Activated CD4-positive, alpha-beta T cell treated with anti-CD3 and anti-CD28 coated beads, Interleukin-2, amount 50 U/mL, for 48 hours (primary cell): ENCODE measurements around the gene ZDHHC14.
"Not testable (repeated sequence)": the region's sequence is repeated elsewhere in the genome, so short reads cannot be mapped to it uniquely, and the experiment has no call there.

ENCODE experiments used
- DNase-seq, 2 experiments: peaks; one replicate each; pipeline ENCODE4 v3.0.0-alpha.2; 2020

The ZDHHC14 gene

GRCh38 chr6:157709555-157709954, 328.6 kb downstream of the ZDHHC14 start:
- DNase-seq, result no peak

GRCh38 chr6:157710604-157711003, 329.6 kb downstream of the ZDHHC14 start:
- DNase-seq, result no peak

DNA sequence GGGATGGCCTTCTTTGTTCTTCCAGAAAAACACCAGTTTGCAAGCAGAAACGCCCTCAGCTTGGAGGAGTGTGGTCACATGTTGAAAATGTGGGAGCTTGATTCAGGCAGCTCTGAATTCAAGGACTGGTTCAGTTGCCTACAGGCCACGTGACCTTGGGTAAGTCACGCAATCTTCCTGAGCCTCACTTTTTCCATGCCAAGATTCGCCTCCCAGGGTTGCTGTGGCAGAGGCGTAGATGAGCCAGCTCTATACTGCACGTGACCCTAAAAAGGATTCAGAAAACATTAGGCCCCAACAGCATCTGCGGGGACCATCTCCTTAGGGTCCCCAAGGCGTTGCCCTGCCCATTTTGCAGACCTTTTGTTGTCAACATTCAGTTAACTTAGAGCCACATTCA, 330.1 kb downstream of the ZDHHC14 start:
- peak in 1 of 2 experiments; percentile 4 for DNase-seq

DNA sequence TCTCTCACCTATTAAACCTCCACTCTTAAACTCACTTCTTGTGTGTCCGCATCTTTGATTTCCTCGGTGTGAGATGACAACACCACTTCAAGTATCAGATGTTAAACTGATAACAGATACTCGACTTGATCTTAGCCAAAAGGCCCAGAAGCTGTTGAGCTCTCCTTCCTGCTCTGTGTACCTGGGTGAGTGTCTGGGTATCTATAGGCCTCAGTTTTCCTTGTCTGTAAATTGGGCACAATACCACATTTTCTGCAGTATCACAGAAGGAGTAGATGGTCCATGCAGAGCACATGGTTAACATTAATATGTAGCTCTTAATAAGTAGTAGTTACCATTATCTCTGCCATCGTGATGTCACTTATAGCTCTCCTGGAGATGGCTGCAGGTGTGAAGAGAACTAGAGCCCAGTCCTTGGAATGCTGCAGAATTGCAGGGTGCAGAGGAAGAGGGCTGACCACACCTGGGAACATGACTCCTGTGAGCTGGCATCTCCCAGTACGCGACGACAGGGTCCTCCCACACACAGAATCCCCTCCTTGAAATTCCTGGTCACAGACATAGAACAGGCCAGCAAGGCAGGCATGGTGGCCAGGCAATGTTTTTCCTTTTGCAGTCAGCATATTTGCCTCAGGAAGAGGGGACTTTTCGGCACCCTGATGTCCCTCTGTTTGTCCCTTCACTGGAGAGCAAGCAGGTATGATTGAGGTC, 331.8 kb downstream of the ZDHHC14 start:
- DNase-seq, result no peak

DNA sequence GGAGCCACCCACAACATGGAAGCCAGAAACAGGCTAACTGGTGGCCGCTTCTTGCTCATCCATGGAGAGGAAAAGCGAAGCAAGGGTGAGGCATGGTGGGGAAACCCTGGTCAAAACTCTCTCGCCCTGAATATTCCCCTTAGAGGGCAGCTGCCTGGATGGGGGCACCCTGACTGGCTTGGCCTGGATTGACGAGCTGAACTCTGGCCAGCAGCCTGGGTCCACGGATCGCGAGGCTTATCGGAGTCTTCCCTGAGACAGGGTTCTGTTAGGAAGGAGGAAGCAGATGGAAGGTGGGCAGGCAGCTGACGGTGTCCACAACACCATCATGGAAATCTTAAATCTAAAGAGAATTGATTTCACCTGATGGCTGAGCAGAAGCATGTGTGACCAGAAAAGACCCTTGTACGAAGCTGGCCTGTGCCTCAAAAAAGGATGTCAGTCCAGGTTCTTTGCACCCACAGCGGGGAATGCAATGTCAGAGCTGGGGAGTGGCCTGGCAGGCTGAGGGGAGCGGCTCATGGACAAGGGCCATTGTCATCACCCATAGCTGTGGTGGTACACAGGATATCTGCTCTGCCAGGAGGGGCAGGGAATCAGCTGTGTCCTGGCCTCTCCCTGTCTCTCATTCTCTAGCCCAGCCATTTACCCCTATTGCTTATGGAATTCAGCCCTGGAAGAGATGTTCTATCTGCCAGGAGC, 332.6 kb downstream of the ZDHHC14 start:
- DNase-seq, result no peak

DNA sequence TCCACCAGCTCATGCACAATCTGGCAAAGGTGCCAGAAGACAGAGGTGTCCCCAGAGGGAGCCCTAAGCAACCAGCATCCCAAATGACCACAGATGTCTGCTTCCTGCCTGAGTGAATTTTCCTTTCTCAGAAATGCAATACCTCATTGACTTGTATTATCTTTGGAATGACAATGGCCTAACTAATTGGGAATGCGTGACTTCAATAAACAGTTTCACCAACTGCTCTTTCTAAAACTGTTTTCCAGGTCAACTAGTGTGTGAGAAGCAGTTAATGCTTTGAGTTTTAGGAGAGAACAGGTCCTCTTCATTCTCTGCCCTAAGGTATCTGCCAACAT, 333.1 kb downstream of the ZDHHC14 start:
- DNase-seq, result no peak

DNA sequence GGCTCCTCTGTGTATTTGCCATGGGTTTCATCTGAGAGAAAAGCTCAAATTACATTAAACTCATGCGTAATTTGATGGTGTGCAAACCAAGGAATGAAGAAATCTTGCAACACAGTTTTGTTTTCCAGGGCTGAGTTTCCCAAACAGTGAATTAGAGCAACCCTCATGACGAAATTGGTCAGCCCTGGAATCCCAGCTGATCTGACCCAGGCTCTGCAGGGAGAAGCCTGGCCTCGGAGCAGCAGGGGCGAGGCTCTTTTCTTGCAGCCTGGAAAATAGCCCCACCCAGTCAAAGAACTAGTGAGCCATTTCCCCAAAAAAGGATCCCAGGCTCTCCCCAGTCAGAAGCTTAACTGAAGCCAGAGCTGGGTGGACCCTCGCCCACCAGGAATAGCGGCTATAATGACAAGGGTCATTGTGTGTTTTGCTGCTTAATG, 334.8 kb downstream of the ZDHHC14 start:
- no peak for DNase-seq

- DNase-seq, result no peak
Observed at GRCh38 chr6:157716251-157716995, 335.4 kb downstream of the ZDHHC14 start.

DNA sequence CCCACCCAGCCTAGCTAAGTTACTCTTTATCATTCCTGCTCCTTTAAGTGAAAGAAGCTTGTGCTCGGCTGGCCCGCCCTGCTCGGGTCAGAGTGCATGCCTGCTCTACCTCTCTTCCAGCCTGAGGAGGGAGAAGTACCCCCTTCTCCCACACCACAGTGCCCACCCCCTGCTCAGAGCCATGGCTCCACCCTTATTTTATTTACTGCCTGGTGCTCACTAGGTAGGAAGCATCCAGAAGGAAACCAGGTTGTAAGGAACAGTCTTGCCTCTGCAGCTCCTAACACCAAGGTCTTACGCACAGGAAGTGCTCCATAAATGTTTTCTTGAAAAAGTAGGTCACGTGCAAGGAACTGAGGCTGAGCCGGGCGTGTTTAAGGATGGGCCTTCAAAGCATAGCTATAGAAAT, 336.4 kb downstream of the ZDHHC14 start:
- no peak for DNase-seq

- no peak for DNase-seq
Observed at GRCh38 chr6:157718503-157719187, 337.7 kb downstream of the ZDHHC14 start.

GRCh38 chr6:157720964-157721363, 340.0 kb downstream of the ZDHHC14 start:
- not testable (repeated sequence) for DNase-seq

- no peak for DNase-seq
Observed at GRCh38 chr6:157721426-157721825, 340.4 kb downstream of the ZDHHC14 start.

DNA sequence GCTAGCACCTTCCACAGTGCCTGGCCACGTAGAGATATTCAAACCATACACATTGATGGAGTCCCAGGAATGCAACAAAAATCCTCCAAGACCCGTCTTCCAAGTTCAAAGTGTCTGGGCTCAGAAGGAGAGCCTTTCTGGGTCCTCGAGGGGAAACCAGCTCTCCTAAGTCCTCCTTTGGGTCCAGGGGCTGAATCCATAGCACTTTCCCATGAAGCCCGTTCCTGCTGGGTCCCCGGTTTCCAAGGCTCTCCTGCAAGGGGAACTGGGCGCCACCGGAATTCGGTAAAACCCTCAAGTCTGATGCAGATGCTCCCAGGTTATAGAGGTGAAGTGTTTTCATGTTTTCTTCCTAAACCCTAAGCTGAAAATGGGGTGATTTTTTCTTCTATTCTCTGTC, 340.8 kb downstream of the ZDHHC14 start:
- no peak for DNase-seq

DNA sequence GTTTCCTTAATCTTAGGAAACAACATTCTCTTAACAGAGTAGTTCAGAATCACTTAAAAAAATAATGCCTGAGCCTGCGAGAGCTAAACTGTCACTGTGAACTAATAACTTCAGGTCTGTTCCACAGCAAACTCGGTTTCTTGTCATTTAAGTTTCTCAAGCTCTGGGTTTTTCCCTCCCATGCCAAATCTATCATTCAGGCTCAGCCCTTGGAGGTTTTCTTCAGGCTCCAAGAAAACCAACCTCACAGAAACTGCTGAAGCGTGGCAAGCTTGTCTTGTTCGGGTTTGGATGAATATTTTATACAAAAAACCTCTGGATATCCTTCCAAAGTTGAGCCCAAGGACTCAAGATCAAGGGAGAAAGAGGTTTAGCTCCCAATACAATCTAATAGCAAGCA, 342.4 kb downstream of the ZDHHC14 start:
- no peak for DNase-seq

DNA sequence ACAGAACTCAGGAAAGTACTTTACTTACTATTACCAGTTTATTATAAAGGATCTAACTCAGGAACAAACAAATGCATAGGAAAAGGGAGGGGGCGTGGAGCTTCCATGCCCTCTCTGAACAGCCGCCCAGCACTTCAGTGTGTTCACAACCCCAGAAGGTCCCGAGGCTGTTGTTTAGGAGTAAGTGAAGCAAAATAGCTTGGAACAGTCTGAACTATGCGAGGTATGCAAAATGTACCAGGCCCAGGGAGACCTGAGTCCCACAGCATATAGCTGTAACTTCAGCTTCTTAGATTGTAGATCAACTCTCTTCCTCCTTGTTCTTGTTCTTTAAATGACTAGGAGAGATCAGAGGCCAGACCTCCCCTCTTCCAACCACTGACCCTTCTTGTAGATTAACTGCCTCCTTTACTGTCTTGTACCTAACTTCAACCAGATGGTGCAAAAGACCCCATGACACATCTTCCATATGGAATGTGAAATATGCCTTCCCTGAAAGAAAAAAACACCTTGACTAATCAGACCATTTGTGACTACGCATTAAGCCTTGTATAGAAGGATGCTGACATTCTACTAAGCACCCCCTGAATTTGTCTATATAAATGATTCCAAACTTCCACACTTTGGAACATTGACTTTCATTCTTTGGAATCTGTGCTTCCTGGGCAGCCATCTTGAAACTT, 343.3 kb downstream of the ZDHHC14 start:
- no peak for DNase-seq

DNA sequence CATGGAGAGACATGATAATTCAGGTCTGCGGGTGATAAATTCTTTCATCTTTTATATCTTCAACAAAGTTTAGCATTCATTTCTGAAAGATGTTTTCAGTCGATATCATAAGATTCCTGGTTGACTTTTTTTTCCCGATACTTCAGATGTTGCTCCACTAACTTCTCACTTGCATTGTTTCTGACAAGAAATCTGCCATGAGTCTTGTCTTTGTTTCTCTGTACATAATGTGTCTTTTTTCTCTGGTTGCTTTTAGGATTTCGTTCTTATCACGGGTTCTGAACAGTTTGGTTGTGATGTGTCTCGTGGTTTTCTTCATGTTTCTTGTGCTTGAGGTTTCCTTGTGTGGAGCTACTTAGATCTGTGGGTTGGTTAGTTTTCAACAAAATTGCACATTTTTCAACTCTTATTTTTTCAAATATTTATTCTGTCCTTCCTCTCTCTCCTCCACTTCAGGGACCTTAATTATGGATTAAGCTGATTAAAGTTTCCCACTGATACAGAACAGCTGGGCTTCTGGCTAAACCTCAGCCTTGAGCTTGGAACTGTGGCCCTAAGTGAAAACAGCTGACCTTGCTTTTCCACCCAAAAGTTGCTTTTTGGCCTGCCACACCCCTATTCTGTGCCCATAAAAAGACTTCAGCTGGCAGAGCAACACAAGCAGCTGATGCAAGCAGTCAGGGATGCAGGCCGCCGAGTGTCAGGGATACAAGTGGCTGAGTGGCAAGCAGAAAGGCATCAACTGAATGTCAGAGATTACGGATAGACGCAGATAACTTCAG, 344.2 kb downstream of the ZDHHC14 start:
- DNase-seq, result no peak

GRCh38 chr6:157725836-157726235, 344.8 kb downstream of the ZDHHC14 start:
- no peak for DNase-seq

DNA sequence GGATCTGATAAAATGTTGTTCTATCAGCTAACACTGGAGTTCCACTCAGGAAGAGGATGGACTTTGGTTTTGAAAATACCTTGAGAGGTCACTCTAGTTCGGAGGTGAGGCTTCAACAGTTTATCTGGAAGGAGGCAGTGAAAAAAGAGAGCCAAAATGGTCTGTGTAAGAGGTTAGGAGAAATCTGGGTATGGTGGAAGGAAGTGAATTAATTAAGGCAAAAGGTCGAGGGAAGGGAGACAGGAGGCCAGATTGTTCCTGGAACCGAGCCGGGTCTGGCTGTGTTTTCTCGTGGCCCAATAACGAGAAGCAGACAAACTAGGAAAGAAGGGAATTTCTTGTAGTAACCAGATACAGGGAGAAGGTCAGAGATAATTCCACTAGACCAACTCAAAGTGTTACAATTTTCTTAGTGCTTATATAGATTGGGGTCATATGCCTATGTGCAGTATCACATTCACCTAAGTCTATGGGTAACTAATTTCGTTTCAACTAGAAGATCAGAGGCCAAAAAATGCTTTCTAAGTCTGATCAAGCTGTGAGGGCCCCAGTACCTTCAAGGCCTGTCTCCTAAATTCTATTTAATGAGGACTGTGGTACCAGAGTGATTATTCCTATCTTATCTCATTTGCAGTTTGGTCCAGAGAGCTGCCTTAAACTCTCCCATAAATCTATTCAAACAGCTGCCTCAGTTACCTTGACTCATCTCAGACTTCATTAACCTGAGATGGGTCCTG, 346.1 kb downstream of the ZDHHC14 start:
- DNase-seq, result no peak
